Liver (tissue), 3 donors: ENCODE data around the gene GNAO1.

Experiments
- ATF3 ChIP-seq: IDR thresholded peaks from 2 replicates; pipeline ENCODE4 v1.6.1; 2016; ENCODE audit warnings: antibody characterized with exemption
- CTCF ChIP-seq: fragments of 150-350 bp; IDR thresholded peaks from 2 replicates; pipeline ENCODE4 v1.5.1; 2017; ENCODE audit warnings: improper control_type of control experiment, low read depth, low read length; ENCODE audit not compliant: missing input control
- EGR1 ChIP-seq, 2 donors: IDR thresholded peaks; 2 replicates each; pipeline ENCODE4 v1.6.1; 2016 to 2018; ENCODE audit warnings: antibody characterized with exemption in 2 of 2, low read depth in 2 of 2
- GABPA ChIP-seq, 2 donors: IDR thresholded peaks in 1 of 2; conservative IDR thresholded peaks in 1 of 2; 2 replicates each; pipeline ENCODE4 v1.6.1; 2016; ENCODE audit warnings: antibody characterized with exemption in 2 of 2, mild to moderate bottlenecking in 1 of 2, moderate library complexity in 1 of 2
- HNF4G ChIP-seq: IDR thresholded peaks from 2 replicates; pipeline ENCODE4 v1.6.1; 2016; ENCODE audit warnings: antibody characterized with exemption
- JUND ChIP-seq, 2 donors: IDR thresholded peaks; 2 replicates each; pipeline ENCODE4 v1.6.1; 2016; ENCODE audit warnings: antibody characterized with exemption in 2 of 2
- RAD21 ChIP-seq, 2 donors: IDR thresholded peaks; 2 replicates each; pipeline ENCODE4 v1.6.1; 2016; ENCODE audit warnings: antibody characterized with exemption in 2 of 2, mild to moderate bottlenecking in 2 of 2
- REST ChIP-seq: IDR thresholded peaks from 2 replicates; pipeline ENCODE4 v1.6.1; 2016; ENCODE audit warnings: antibody characterized with exemption, mild to moderate bottlenecking
- SP1 ChIP-seq: IDR thresholded peaks from 2 replicates; pipeline ENCODE4 v1.6.1; 2018; ENCODE audit warnings: antibody characterized with exemption, mild to moderate bottlenecking
- TAF1 ChIP-seq: conservative IDR thresholded peaks from 2 replicates; pipeline ENCODE4 v1.6.1; 2016; ENCODE audit warnings: antibody characterized with exemption, mild to moderate bottlenecking
- YY1 ChIP-seq: IDR thresholded peaks from 2 replicates; pipeline ENCODE4 v1.6.1; 2016; ENCODE audit warnings: antibody characterized with exemption, mild to moderate bottlenecking
- ZBTB33 ChIP-seq: IDR thresholded peaks from 2 replicates; pipeline ENCODE4 v1.6.1; 2016; ENCODE audit warnings: antibody characterized with exemption
- donor health status: healthy.
- donor health status: healthy.

- TF ChIP-seq RAD21 (IDR thresholded peaks at IDR 0.05) = no peak
- TF ChIP-seq GABPA (IDR thresholded peaks at IDR 0.05 in 1 of 2, conservative IDR thresholded peaks at IDR 0.05 in 1 of 2) = no peak
- TF ChIP-seq CTCF = no peak
- no peak for TF ChIP-seq YY1
- no peak for TF ChIP-seq JUND (IDR thresholded peaks at IDR 0.05)
- TF ChIP-seq REST = no peak
- TF ChIP-seq TAF1 = no peak
- no peak for TF ChIP-seq ATF3
- no peak for TF ChIP-seq ZBTB33
- TF ChIP-seq EGR1 (IDR thresholded peaks at IDR 0.05; ENCODE audit: low read depth in 2 of 2) = no peak
- TF ChIP-seq HNF4G = no peak
- no peak for TF ChIP-seq SP1
Measured at GRCh38 chr16:56319376-56319775, 128.1 kb downstream of the GNAO1 start.
